ENCODE measurements around the gene GPR137. TPM values are rescaled to one million over a fixed set of nuclear protein-coding genes. Genes with fewer than 3 reads are reported as not detected.

Gene GPR137
- total and polyA plus RNA-seq, 9 of the 15 experiments (the other 6 are each of a cell fraction or from before 2014, with no cell fraction given), result 0.32 to 26.7 (median 10.7) TPM

- TF ChIP-seq ZNF592 (IDR thresholded peaks at IDR 0.05) (0 out of 2 replicates have a peak, but pooled peaks have one; percentile 38), HDGF (IDR thresholded peaks at IDR 0.05) (0 out of 2 replicates have a peak, but pooled peaks have one; percentile 30), BCL6 (CRISPR knock-in tag; IDR thresholded peaks at IDR 0.05) (no peak), KDM1A (IDR thresholded peaks at IDR 0.05) (peak; percentile 45 to 62; a peak in 3 of 4 replicates), FUS (optimal IDR thresholded peaks at IDR 0.05; ENCODE audit: low read depth, low read length) (no peak), KLF1 (tag; IDR thresholded peaks at IDR 0.05) (no peak), ZNF124 (CRISPR knock-in tag; IDR thresholded peaks at IDR 0.05) (no peak), HMG20B (CRISPR knock-in tag; IDR thresholded peaks at IDR 0.05) (no peak), GABPB2 (CRISPR knock-in tag; conservative IDR thresholded peaks at IDR 0.05) (no peak), GABPA (tag; conservative IDR thresholded peaks at IDR 0.05; ENCODE audit: low read depth) (no peak), TEAD4 (IDR thresholded peaks at IDR 0.05; ENCODE audit: low read length) (peak; percentile 20; the same call in 1 of the 2 replicates), TEAD4 (CRISPR knock-in tag; IDR thresholded peaks at IDR 0.05; ENCODE audit: borderline replicate concordance) (no peak), ZNF217 (CRISPR knock-in tag; IDR thresholded peaks at IDR 0.05) (no peak), ARID1B (IDR thresholded peaks at IDR 0.05) (peak; percentile 70), ILF3 (IDR thresholded peaks at IDR 0.05; ENCODE audit: borderline replicate concordance) (no peak), ZNF324 (CRISPR knock-in tag; IDR thresholded peaks at IDR 0.05) (no peak), CSDE1 (IDR thresholded peaks at IDR 0.05) (no peak)
Measured at GRCh38 chr11:64318766-64319761, 33.4 kb downstream of the GPR137 start (continued).
